HG02981 (cell line): Measurements from ENCODE around the gene CEP70.

Experiments
- ATAC-seq: cut with Tn5 transposase; IDR thresholded peaks from one replicate; pipeline ENCODE4 v1.9.1; 2021; ENCODE audit warnings: mild to moderate bottlenecking, moderate library complexity; ENCODE audit not compliant: unreplicated experiment

CEP70 gene

DNA sequence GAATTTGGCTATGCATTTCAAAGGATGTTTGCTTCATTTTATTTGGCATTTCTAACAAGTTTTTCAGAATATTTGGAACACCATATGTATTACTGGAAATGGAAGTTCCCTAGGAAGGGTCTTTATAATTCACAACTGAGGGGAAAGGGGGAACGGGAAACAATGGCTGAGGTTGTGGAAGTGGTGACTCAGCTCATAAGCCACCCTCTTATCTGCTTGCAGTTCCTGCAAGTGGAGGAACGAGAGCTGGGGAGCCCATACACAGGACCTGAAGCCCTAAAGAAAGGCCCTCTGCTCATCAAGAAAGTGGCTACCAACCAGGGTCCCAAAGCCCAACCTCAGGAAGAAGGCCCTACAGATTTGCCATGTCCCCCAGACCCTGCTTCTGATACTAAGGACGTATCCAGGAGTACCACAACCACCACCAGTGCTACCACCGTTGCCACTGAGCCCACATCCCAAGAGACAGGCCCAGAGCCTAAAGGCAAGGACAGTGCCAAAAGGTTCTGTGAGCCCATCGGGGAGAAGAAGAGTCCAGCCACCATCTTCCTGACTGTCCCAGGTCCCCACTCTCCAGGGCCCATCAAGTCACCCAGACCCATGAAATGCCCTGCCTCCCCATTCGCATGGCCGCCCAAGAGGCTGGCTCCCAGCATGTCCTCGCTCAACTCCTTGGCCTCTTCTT lies 121.8 kb downstream of the CEP70 start:
- no peak for ATAC-seq

DNA sequence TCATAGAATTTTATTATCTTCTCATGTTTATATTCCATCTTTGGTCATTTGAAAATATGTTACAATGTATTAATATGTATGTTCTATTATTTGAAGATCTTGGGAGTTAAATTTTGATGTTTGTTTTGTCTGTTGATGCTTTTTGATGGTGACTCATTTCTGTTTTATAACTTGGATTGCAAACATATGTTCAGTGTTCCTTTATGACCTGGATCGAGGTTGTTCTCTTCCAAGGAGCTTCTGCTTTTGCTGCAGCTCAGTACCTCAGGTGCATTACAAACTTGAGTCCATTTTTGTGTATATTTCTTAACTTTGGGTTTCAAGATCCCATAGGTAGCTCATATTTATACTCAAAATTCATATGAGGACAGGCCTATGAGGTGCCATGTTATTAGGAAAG lies 122.6 kb downstream of the CEP70 start:
- no peak for ATAC-seq

DNA sequence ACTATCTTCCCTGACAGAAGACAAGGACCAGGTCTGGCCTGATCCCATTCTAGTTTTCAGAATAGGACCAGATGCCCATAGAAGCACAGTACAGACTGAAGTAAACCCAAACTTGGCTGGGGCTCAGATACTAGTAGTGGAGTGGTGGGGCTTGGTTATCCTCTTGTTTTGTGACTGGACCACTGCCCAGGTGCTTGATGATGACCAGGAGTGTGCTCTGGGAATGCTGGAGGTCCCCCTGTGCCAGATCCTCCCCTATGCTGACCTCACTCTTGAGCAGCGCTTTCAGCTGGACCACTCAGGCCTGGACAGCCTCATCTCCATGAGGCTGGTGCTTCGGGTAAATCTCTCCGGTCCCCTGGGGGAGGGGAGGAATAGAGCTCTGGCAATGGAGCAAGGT lies 123.4 kb downstream of the CEP70 start:
- no peak for ATAC-seq

DNA sequence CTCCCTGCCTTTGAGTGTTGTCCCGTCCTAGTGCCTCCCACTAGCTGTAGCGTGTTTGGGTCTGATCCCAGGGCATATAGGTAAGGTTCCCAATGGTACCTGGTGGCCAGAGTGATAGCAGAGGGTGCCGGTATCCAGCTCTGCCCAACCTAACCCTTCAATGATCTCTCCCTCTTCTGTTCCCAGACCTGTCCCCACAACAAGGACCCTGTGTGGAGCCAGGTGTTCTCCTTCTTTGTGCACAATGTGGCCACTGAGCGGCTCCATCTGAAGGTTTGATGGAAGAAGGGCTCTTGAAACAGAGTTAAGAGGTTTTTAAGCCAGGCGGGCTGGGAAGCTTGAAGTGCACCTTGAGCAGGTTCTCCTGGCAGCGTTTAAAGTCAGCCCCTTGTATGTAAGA lies 124.2 kb downstream of the CEP70 start:
- no peak for ATAC-seq

DNA sequence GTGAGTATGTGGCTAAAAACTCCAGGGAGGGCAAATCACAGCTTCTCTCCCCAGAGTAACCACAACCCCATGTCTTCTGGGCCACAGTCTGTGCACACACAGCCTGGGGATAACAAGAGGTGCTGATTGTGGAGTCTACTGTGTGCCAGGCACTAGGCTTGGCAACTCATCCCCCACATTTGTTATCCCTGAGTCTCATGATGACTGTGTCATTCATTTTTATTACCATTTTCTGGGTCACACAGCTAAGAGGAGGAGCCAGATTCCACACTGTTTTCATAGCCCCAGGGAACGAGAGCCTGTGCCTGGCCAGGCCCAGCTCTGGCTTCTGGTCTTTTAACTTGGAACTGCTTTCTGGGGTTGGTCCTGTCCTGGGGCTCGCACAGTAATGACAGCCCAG lies 125.2 kb downstream of the CEP70 start:
- no peak for ATAC-seq

DNA sequence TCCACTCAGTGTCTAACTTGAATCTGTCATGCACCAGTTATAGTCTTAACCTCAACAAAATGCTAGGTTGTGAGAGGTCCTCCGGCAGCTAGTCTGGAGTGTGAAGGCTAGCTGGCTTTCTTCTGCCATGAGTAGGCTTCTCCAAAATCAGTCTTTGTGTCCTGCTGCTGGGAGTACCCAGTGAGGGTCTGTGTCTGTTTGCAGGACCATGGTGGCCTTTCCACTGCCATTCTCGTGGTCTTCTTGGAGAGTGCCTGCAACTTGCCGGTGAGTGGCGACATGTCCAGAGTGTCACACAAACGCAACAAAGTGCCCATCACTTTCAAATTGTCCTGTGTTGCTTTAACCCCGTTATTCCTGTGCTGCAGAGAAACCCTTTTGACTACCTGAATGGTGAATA lies 125.6 kb downstream of the CEP70 start:
- ATAC-seq = no peak

DNA sequence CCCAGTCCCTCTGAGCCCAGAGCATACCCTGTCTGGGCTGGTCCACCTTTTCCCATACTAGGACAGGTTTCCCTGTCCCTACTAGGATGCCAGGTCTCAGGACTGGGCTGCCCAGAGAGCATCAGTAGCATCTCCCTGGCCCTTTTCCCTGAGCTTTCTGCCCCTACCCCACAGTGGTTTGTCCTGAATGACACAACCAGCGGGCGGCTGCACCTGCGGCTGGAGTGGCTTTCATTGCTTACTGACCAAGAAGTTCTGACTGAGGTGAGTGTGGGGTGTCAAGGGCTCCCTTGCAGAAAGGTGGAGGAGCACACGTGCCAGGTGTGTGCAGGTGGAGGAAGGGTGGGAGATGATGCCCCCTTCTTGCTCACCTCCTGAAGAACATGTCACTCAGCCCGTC lies 126.1 kb downstream of the CEP70 start:
- ATAC-seq = no peak

- ATAC-seq = no peak
These were observed 128.1 kb downstream of the CEP70 start for GRCh38 chr3:138465925-138466324.

GRCh38 chr3:138465451-138465850 lies 128.6 kb downstream of the CEP70 start:
- no peak for ATAC-seq

DNA sequence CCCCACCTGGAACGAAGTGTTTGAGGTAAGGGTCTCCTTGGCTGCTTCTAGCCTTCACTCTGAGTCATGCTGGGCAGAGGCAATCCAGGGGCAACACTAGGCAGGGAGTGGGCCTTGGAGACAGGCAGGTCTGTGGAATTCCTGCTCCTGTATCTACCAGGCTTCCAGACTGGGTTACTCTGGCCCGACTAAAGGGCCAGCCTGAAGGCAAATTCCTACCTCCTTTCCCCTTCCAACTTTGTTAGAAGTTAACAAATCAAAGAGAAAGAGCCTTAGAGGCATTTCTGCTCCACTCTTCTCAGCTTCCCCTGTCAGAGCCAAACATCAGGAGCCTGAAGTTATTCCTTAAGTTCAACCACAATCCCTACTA lies 129.6 kb downstream of the CEP70 start:
- no peak for ATAC-seq

DNA sequence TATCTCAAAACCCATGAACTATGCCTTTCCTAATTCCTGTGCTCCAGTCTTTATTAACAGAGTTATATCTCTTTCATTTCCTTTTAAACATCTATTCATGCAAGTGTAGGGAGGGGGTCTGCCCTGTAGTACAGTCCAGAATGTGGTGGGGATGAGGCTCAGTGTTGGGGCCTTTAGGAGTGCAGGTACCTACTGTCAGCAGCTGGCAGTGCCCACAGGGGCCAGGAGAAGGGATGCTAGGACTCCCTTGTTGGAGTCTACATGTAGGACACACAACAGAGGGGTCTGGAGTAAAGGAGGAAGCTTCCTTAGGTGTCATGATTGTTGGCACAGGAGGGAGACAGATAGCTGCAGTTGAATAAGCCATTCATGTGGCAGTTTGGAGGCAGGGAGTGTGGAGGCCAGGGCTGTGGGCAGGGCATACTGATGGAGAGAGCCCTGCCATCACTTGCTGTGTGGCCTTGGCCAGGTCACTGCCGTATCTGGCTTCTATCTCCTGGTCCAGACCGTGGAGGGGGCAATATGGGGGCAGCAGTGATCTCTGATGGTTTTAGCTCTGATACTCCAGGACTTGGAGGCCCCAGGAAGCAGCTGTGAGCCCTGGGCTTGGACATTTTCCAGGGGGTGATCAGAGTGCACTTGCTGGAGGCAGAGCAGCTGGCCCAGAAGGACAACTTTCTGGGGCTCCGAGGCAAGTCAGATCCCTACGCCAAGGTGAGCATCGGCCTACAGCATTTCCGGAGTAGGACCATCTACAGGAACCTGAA lies 130.2 kb downstream of the CEP70 start:
- no peak for ATAC-seq

DNA sequence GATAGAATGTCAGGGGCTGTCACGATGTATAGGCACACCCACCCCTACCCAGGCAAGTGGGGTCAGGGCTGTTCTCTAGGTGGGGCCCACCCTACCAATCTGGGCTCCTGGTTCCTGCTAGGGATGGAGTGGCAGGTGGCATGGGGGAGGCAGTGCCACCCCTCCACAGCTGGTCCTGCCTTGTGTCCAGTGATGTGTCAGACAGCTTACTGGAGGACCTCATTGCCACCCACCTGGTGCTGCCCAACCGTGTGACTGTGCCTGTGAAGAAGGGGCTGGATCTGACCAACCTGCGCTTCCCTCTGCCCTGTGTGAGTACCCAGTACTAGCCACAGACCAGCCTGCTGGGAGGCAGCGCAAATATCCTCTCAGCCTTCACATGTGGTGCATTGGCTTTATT lies 132.2 kb downstream of the CEP70 start:
- no peak for ATAC-seq

DNA sequence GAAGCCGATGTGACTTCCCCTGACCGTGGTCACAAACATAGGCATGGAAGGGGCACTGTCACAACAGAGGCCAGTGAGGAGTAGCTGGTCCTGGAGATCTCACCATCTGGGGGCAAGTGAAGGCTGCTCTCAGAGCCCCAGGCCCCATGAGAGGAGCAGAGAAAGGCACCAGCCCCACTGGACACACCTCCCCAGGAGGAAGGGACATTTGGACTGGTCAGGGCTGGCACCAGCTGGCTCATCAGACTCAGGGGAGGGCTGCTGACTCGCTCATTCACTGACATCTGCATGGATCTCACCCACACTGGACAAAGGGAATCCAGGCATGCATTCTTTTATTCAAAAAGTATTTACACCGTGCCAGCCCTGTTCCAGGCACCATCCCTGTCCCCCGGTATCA lies 132.8 kb downstream of the CEP70 start:
- ATAC-seq = no peak

DNA sequence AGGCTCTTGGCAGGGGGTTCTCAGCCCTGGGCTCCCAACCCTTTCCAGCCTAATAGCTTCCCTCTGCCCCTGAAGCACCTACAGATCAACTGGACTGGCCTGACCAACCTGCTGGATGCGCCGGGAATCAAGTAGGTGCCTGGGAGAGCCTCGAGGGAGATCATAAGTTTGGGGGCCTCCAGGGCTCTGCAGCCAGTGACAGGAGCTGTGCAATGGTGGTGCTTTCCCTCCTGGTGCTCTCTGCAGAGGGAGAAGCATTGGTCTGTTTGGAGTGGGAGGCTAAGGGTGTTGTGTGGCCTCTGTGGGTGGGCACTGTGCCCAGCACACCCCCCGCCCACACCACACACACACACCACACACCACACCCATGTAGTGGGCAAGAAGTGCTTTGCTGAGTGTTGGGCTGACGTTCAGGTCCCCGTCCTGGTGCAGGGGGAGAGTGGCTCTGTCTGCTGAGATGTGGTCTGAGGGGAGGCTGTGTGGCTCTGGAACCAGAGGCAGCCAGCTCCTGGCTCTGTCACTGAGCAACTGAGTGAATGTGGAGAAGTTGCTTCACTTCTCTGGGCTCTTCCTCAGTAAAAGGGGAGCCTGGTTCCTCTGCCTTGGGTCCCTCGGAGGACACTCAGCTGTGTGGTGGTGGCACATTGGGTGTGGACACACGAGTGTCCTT lies 133.4 kb downstream of the CEP70 start:
- ATAC-seq = no peak

- ATAC-seq = no peak
These were observed 134.2 kb downstream of the CEP70 start for GRCh38 chr3:138459619-138460535.

GRCh38 chr3:138458774-138459499 lies 135.1 kb downstream of the CEP70 start:
- no peak for ATAC-seq

DNA sequence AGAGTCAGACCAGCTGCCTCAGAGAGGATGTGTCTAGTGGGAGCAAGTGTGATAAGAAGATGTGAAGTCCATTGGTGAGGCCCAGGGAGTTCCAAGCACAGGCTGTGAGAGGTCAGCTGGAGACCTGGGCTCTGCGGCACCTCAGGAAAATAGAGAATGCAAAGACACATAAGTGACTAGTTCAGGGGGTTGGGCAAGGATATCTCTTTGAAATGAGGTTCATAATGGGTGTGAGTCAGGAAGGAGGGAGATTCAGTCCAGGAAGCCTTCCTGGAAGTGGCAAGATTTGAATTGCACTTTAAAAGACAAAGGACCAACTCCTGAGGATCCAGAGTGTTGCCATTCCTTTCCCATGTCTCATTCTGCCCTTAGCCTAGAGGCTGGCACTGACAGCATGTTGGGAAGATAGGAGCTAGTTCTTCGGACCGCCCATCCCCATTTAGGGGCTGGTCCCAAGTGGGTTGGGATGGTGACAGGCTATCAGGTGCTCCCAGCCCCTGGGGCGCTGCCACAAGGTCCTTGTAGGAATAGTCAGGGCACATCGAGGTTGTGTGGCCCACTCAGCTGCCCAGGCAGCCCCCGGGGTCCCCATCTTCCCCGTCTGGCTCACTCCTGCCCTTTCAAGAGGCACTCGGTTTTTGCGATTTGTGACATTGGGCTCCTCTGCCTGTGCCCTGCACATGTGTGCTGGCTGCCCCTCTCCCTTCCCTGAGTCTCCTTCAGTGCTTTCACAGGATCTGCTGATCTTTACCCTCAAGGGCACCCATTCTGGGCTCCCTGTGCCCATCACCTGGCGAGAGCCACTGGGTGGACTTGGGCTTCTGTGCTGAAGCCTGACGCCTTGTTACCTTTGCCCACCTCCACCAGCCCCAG lies 136.0 kb downstream of the CEP70 start:
- ATAC-seq = no peak

DNA sequence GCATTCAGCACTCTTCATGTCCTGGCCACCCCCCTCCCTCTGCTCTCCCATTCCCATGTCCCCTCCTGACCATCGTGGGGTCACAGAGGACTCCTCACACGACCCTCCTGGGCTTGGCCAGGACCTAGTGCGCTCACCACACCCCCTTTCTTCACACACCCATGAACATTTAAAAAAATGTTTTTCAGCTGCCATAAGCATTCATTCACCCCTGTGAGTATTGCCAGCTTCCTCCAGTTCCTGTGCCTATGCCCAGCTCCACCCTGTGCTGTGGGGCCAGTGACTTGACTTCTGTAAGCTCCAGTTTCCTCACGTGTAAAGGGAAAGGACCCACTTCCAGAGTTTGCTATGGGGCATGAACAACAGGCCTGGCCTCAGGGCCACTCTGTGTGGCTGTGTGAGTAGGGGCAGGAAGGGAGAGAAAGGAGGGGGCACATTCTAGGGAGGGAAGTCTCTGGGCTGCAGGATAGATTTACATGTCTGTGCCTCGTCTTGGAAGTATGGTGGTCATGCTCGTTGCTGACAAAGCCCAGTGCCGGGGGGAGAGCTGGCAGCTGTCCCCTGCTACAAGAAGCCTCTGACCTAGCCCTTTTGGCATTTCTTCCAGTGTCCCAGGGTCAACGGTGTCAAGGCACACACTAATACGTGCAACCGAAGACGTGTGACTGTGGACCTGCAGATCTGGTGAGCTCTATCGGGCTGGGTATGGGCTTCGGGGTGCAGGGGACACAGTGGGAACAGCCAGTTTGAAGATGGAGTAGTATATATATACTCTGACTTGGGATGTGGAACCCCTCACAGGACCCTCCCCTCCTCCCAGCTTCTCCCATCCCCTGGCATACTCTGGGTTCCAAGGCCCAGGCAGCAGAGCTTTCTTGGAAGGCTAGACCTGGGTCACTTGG lies 136.8 kb downstream of the CEP70 start:
- no peak for ATAC-seq
